Peyer's patch (tissue), 4 donors: ENCODE results near the gene SLC17A8.

ENCODE experiments used
- CTCF ChIP-seq, 6 experiments: fragments of 450-650 bp in 4 of 6; fragments of 200-600 bp in 2 of 6; sonication (generic) in 1 of 6; IDR thresholded peaks; one replicate each; pipeline ENCODE4 v1.5.1; 2017 to 2019; ENCODE audit warnings: antibody characterized with exemption in 6 of 6, mild to moderate bottlenecking in 3 of 6, moderate library complexity in 1 of 6
- POLR2A ChIP-seq, 2 donors: fragments of 450-650 bp; IDR thresholded peaks; one replicate each; pipeline ENCODE4 v1.5.1; 2017; ENCODE audit warnings: antibody characterized with exemption in 2 of 2, mild to moderate bottlenecking in 2 of 2, moderate library complexity in 2 of 2

GRCh38 chr12:100393200-100393599 is 36.3 kb downstream of the SLC17A8 start:
- TF ChIP-seq POLR2A (IDR thresholded peaks at IDR 0.05) (no peak), CTCF (IDR thresholded peaks at IDR 0.05) (no peak)
